ENCODE results near the gene PKP1. TPM values are rescaled to one million over a fixed set of nuclear protein-coding genes. Genes with fewer than 3 reads are reported as not detected.

Gene PKP1
- total and polyA plus RNA-seq, 2 donors from 2014 or later, result 0.47 to 0.63 TPM

DNA sequence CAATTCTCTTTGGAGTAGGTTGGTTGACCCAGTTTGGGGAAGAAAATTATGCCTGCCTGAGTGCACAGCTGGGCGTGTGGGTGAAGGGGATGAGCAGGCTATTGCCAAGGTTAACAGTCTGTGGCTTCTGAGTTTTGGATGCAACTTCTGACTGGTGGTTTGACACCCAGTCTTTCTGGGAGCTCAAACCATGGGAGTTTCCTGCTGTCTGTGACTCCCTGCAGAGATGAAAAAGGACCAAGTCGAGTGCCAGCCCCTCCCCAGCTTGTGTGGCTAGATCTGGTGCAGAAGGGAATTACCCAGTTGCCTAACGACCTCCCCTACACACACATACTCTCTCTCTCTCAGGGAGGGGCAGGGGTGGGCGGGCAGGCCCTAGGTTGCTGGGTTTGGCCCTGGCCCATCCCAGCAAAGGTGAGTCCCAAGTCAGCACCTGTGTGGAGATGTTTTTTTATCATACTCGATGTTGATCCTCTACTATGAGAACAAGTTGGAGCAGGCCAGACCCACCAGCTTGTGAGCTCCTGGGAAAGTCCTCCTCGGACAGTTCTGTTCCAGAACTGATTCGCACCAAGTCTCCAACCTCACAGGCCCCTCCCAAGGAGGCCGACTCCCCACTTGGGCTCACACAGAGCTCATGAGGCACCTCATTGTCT lies 28.2 kb downstream of the PKP1 start:
- no peaks in the 10 kb centered on the region for H3K36me3 ChIP-seq (ENCODE audit: control insufficient read depth in 2 of 3, insufficient read depth in 3 of 3, low read length in 3 of 3)
- H3K4me3 ChIP-seq (ENCODE audit: low read length in 3 of 3), result no peak overlapping the region
- no peak for FAIRE-seq
- H3K9ac ChIP-seq (ENCODE audit: low read length in 3 of 3), result no peak overlapping the region
- no peak for DNase-seq
- H3K9me3 ChIP-seq (ENCODE audit: control insufficient read depth in 2 of 3, insufficient read depth in 1 of 3, low read length in 3 of 3), result no peaks in the 10 kb centered on the region
- H3K27ac ChIP-seq (ENCODE audit: low read depth in 2 of 2, low read length in 2 of 2), result no peak overlapping the region
- H3K4me1 ChIP-seq (ENCODE audit: control insufficient read depth in 2 of 3, insufficient read depth in 2 of 3, low read depth in 1 of 3, low read length in 3 of 3), result no peaks in the 10 kb centered on the region
- no peaks in the 10 kb centered on the region for H3K27me3 ChIP-seq (ENCODE audit: control insufficient read depth, insufficient read depth, low read length)
- intact Hi-C loops (cut with DNase I), result no loop called here
- TF ChIP-seq CTCF (IDR thresholded peaks at IDR 0.05; ENCODE audit: borderline replicate concordance, extremely low read depth, insufficient read depth), result no peak

DNA sequence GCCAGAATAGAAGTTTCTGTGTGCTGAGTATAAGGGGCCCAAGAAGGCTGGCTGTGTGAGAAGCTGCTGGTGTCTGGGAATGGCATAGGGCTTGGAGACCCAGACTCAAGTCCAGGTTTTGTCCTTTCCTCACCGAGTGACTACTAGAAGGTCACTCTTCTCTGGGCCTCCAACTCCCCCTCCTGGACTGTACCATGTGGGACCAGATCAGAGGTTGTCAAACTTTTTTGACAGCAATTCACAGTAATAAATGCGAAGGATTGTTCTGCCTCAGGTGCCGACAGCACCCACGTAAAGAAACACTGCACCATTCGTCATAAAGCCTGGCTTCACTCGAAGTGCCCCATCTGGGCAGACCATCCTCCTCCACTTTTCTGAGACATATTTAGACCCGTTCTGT lies 29.0 kb downstream of the PKP1 start:
- Histone ChIP-seq H3K4me1 (ENCODE audit: control insufficient read depth in 2 of 3, insufficient read depth in 2 of 3, low read depth in 1 of 3, low read length in 3 of 3) (no peaks in the 10 kb centered on the region), H3K27ac (ENCODE audit: low read depth in 2 of 2, low read length in 2 of 2) (no peak overlapping the region), H3K36me3 (ENCODE audit: control insufficient read depth in 2 of 3, insufficient read depth in 3 of 3, low read length in 3 of 3) (no peaks in the 10 kb centered on the region), H3K9ac (ENCODE audit: low read length in 3 of 3) (no peak overlapping the region), H3K9me3 (ENCODE audit: control insufficient read depth in 2 of 3, insufficient read depth in 1 of 3, low read length in 3 of 3) (no peaks in the 10 kb centered on the region), H3K27me3 (ENCODE audit: control insufficient read depth, insufficient read depth, low read length) (no peaks in the 10 kb centered on the region), H3K4me3 (ENCODE audit: low read length in 3 of 3) (no peak overlapping the region)
- no peak for TF ChIP-seq CTCF (IDR thresholded peaks at IDR 0.05; ENCODE audit: borderline replicate concordance, extremely low read depth, insufficient read depth)
- intact Hi-C loops (cut with DNase I), result no loop called here
- DNase-seq (no peak), FAIRE-seq (no peak)

DNA sequence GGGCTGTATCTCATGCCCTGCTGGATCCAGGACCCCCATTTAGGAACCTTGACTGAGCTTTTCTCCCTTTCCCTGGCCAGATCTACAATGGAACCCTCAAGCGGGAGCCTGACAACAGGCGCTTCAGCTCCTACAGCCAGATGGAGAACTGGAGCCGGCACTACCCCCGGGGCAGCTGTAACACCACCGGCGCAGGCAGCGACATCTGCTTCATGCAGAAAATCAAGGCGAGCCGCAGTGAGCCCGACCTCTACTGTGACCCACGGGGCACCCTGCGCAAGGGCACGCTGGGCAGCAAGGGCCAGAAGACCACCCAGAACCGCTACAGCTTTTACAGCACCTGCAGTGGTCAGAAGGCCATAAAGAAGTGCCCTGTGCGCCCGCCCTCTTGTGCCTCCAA lies 29.8 kb downstream of the PKP1 start:
- intact Hi-C loops (cut with DNase I), result no loop called here
- Histone ChIP-seq H3K27ac (ENCODE audit: low read depth in 2 of 2, low read length in 2 of 2) (no peak overlapping the region), H3K27me3 (ENCODE audit: control insufficient read depth, insufficient read depth, low read length) (no peaks in the 10 kb centered on the region), H3K4me1 (ENCODE audit: control insufficient read depth in 2 of 3, insufficient read depth in 2 of 3, low read depth in 1 of 3, low read length in 3 of 3) (no peaks in the 10 kb centered on the region), H3K9me3 (ENCODE audit: control insufficient read depth in 2 of 3, insufficient read depth in 1 of 3, low read length in 3 of 3) (no peaks in the 10 kb centered on the region), H3K4me3 (ENCODE audit: low read length in 3 of 3) (no peak overlapping the region), H3K36me3 (ENCODE audit: control insufficient read depth in 2 of 3, insufficient read depth in 3 of 3, low read length in 3 of 3) (no peaks in the 10 kb centered on the region), H3K9ac (ENCODE audit: low read length in 3 of 3) (no peak overlapping the region)
- no peak for DNase-seq
- TF ChIP-seq CTCF (IDR thresholded peaks at IDR 0.05; ENCODE audit: borderline replicate concordance, extremely low read depth, insufficient read depth), result no peak
- FAIRE-seq, result no peak

- no peaks in the 10 kb centered on the region for H3K4me1 ChIP-seq (ENCODE audit: control insufficient read depth in 2 of 3, insufficient read depth in 2 of 3, low read depth in 1 of 3, low read length in 3 of 3)
- TF ChIP-seq CTCF (IDR thresholded peaks at IDR 0.05; ENCODE audit: borderline replicate concordance, extremely low read depth, insufficient read depth), result no peak
- H3K9me3 ChIP-seq (ENCODE audit: control insufficient read depth in 2 of 3, insufficient read depth in 1 of 3, low read length in 3 of 3), result no peaks in the 10 kb centered on the region
- H3K27ac ChIP-seq (ENCODE audit: low read depth in 2 of 2, low read length in 2 of 2), result no peak overlapping the region
- DNase-seq (no peak), FAIRE-seq (no peak)
- no peaks in the 10 kb centered on the region for H3K27me3 ChIP-seq (ENCODE audit: control insufficient read depth, insufficient read depth, low read length)
- no peak overlapping the region for H3K9ac ChIP-seq (ENCODE audit: low read length in 3 of 3)
- intact Hi-C loops (cut with DNase I), result no loop called here
- no peaks in the 10 kb centered on the region for H3K36me3 ChIP-seq (ENCODE audit: control insufficient read depth in 2 of 3, insufficient read depth in 3 of 3, low read length in 3 of 3)
- no peak overlapping the region for H3K4me3 ChIP-seq (ENCODE audit: low read length in 3 of 3)
Measured at GRCh38 chr1:201316556-201316955, 33.2 kb downstream of the PKP1 start.

Data from kidney (tissue), 14 donors.